H9 (cell line): ENCODE measurements around the gene ANGPT4. TPM values are rescaled to one million over a fixed set of nuclear protein-coding genes. Genes with fewer than 3 reads are reported as not detected.
"Not testable (repeated sequence)": the region's sequence is repeated elsewhere in the genome, so short reads cannot be mapped to it uniquely, and the experiment has no call there.

ENCODE experiments used
- DNase-seq: peaks from one replicate; pipeline ENCODE4 v3.0.0-alpha.2; 2017
- H2AFZ ChIP-seq: one replicate; pipeline ENCODE4 v1.6.1; 2013; ENCODE audit warnings: mild to moderate bottlenecking, low read length, control low read depth, moderate library complexity
- H2AK5ac ChIP-seq: 2 replicates; pipeline ENCODE4 v1.6.1; 2013; ENCODE audit warnings: low read length, control low read depth, mixed read lengths; ENCODE audit not compliant: insufficient read length
- H2BK120ac ChIP-seq: one replicate; pipeline ENCODE4 v1.6.1; 2013; ENCODE audit warnings: low read depth, mild to moderate bottlenecking, low read length, control low read depth, inconsistent platforms; ENCODE audit not compliant: poor library complexity, severe bottlenecking
- H2BK12ac ChIP-seq: 2 replicates; pipeline ENCODE4 v1.6.1; 2013; ENCODE audit warnings: low read length, control low read depth, mixed read lengths, low read depth; ENCODE audit not compliant: insufficient read length
- H2BK15ac ChIP-seq: 2 replicates; pipeline ENCODE4 v1.6.1; 2013; ENCODE audit warnings: low read depth, low read length, control low read depth
- H2BK20ac ChIP-seq: one replicate; pipeline ENCODE4 v1.6.1; 2013; ENCODE audit warnings: low read depth, mild to moderate bottlenecking, low read length, control low read depth, inconsistent platforms; ENCODE audit not compliant: poor library complexity, severe bottlenecking
- H2BK5ac ChIP-seq: 2 replicates; pipeline ENCODE4 v1.6.1; 2013; ENCODE audit warnings: low read length, control low read depth, mixed read lengths; ENCODE audit not compliant: insufficient read length
- H3K14ac ChIP-seq: 2 replicates; pipeline ENCODE4 v1.6.1; 2013; ENCODE audit warnings: low read length, control low read depth; ENCODE audit not compliant: insufficient read depth
- H3K18ac ChIP-seq: 2 replicates; pipeline ENCODE4 v1.6.1; 2013; ENCODE audit warnings: low read depth, mild to moderate bottlenecking, mixed read lengths, low read length, control low read depth; ENCODE audit not compliant: insufficient read length
- H3K23ac ChIP-seq: 2 replicates; pipeline ENCODE4 v1.6.1; 2013; ENCODE audit warnings: low read length, control low read depth, mixed read lengths, low read depth; ENCODE audit not compliant: insufficient read length
- H3K23me2 ChIP-seq: 2 replicates; pipeline ENCODE4 v1.6.1; 2013; ENCODE audit warnings: low read depth, mild to moderate bottlenecking, mixed read lengths, low read length, control low read depth; ENCODE audit not compliant: insufficient read length, poor library complexity, severe bottlenecking
- H3K27ac ChIP-seq: 2 replicates; pipeline ENCODE4 v1.5.1; 2013; ENCODE audit warnings: low read length, control low read depth, mixed read lengths, low read depth; ENCODE audit not compliant: insufficient read length
- H3K27me3 ChIP-seq: 2 replicates; pipeline ENCODE4 v1.6.1; 2013; ENCODE audit warnings: low read length, control low read depth, inconsistent platforms; ENCODE audit not compliant: insufficient read depth
- H3K4ac ChIP-seq: 2 replicates; pipeline ENCODE4 v1.6.1; 2013; ENCODE audit warnings: low read depth, mild to moderate bottlenecking, control low read depth, inconsistent platforms, low read length, moderate library complexity
- H3K4me1 ChIP-seq: 2 replicates; pipeline ENCODE4 v1.6.1; 2013; ENCODE audit warnings: low read length, control low read depth, inconsistent platforms; ENCODE audit not compliant: insufficient read depth
- H3K4me2 ChIP-seq: 2 replicates; pipeline ENCODE4 v1.6.1; 2013; ENCODE audit warnings: low read length, control low read depth, mixed read lengths; ENCODE audit not compliant: insufficient read length, insufficient read depth
- H3K56ac ChIP-seq: 2 replicates; pipeline ENCODE4 v1.6.1; 2013; ENCODE audit warnings: low read depth, mild to moderate bottlenecking, mixed read lengths, low read length, control low read depth; ENCODE audit not compliant: insufficient read length
- H3K79me1 ChIP-seq: 2 replicates; pipeline ENCODE4 v1.6.1; 2013; ENCODE audit warnings: low read depth, mild to moderate bottlenecking, moderate library complexity, low read length, control low read depth, inconsistent platforms; ENCODE audit not compliant: insufficient read depth, poor library complexity, severe bottlenecking
- H3K79me2 ChIP-seq: 2 replicates; pipeline ENCODE4 v1.6.1; 2013; ENCODE audit warnings: low read length, control low read depth, inconsistent platforms; ENCODE audit not compliant: insufficient read depth
- H3K9ac ChIP-seq: 2 replicates; pipeline ENCODE4 v1.6.1; 2013; ENCODE audit warnings: low read length, control low read depth, mixed read lengths; ENCODE audit not compliant: insufficient read length; ENCODE audit errors: extremely low read depth
- H3K9me3 ChIP-seq: one replicate; pipeline ENCODE4 v1.6.1; 2013; ENCODE audit warnings: low read depth, low read length, inconsistent platforms; ENCODE audit not compliant: control insufficient read depth
- H3T11ph ChIP-seq: one replicate; pipeline ENCODE4 v1.6.1; 2013; ENCODE audit warnings: mild to moderate bottlenecking, low read length, control low read depth, inconsistent platforms
- H4K20me1 ChIP-seq: one replicate; pipeline ENCODE4 v1.6.1; 2013; ENCODE audit not compliant: control insufficient read depth, insufficient read length, insufficient read depth
- H4K5ac ChIP-seq: 2 replicates; pipeline ENCODE4 v1.6.1; 2013; ENCODE audit warnings: low read depth, mild to moderate bottlenecking, mixed read lengths, low read length, control low read depth; ENCODE audit not compliant: insufficient read length
- H4K8ac ChIP-seq: replicated peaks from 2 replicates; pipeline ENCODE4 v1.6.1; 2013; ENCODE audit warnings: low read length, control low read depth, mixed read lengths, low read depth; ENCODE audit not compliant: insufficient read length
- H4K91ac ChIP-seq: 2 replicates; pipeline ENCODE4 v1.6.1; 2013; ENCODE audit warnings: low read depth, mild to moderate bottlenecking, moderate library complexity, mixed read lengths, low read length, control low read depth; ENCODE audit not compliant: insufficient read length
- H3K27ac Mint-ChIP-seq, 3 experiments: 2 replicates in 2 of 3; 3 replicates in 1 of 3; pipeline ENCODE4 v1.8.0; 2020 to 2021; ENCODE audit warnings: mixed read lengths in 3 of 3, mild to moderate bottlenecking in 1 of 3, moderate library complexity in 1 of 3
- H3K27me3 Mint-ChIP-seq: 2 replicates; pipeline ENCODE4 v1.8.0; 2021; ENCODE audit warnings: low read depth, mild to moderate bottlenecking, moderate library complexity, mixed read lengths
- H3K36me3 Mint-ChIP-seq, 3 experiments: 2 replicates in 2 of 3; 3 replicates in 1 of 3; pipeline ENCODE4 v1.8.0; 2020 to 2021; ENCODE audit warnings: low read depth in 3 of 3, mixed read lengths in 3 of 3; ENCODE audit not compliant: insufficient read depth in 1 of 3
- H3K4me1 Mint-ChIP-seq, 2 experiments: 2 replicates each; pipeline ENCODE4 v1.8.0; 2020; ENCODE audit warnings: mixed read lengths in 2 of 2
- H3K4me3 Mint-ChIP-seq, 2 experiments: 2 replicates in 1 of 2; 3 replicates in 1 of 2; pipeline ENCODE4 v1.8.0; 2020 to 2021; ENCODE audit warnings: mild to moderate bottlenecking in 2 of 2, mixed read lengths in 2 of 2, moderate library complexity in 1 of 2
- H3K9me3 Mint-ChIP-seq, 2 experiments: 2 replicates in 1 of 2; 3 replicates in 1 of 2; pipeline ENCODE4 v1.8.0; 2020; ENCODE audit warnings: mild to moderate bottlenecking in 2 of 2, mixed read lengths in 2 of 2, moderate library complexity in 1 of 2
- WGBS: extraction: QIAGEN DNeasy Blood & Tissue Kit; methylation state at CpG from one replicate; pipeline ENCODE4 v1.1.7; 2013; ENCODE audit warnings: missing lambda C conversion rate, low lambda C conversion rate, mixed read lengths; ENCODE audit not compliant: insufficient read length; ENCODE audit errors: extremely low coverage; 5-methylcytosine and 5-hydroxymethylcytosine counted together
- total RNA-seq: library from RNA; stranded (reverse); gene quantifications from 2 replicates; pipeline ENCODE4 v1.2.1, GENCODE V29; 2021
- TF ChIP-seq, protein P1 (sequence below): fragments of 200-600 bp; sonication (generic); conservative IDR thresholded peaks from 3 replicates; pipeline ENCODE4 v1.8.0; 2021; ENCODE audit warnings: antibody characterized with exemption, mild to moderate bottlenecking

Gene ANGPT4
- total RNA-seq, 1 experiment from 2014 or later: 0.11 TPM

- Histone ChIP-seq H2AK5ac (no peak overlapping the region), H4K91ac (no peak overlapping the region), H3K4ac (no peak overlapping the region), H3K4me1 (no peaks in the 10 kb centered on the region), H3K14ac (no peak overlapping the region), H2BK12ac (no peak overlapping the region), H2BK20ac (no peak overlapping the region), H3T11ph (no peak overlapping the region), H3K79me2 (no peaks in the 10 kb centered on the region), H4K8ac (no peak overlapping the region), H3K56ac (no peak overlapping the region), H2BK15ac (no peak overlapping the region), H2BK120ac (no peak overlapping the region), H3K27me3 (no peaks in the 10 kb centered on the region), H3K18ac (no peak overlapping the region), H3K4me2 (no peak overlapping the region), H3K23me2 (peaks cover 4% of the 10 kb centered on the region), H3K9ac (no peak overlapping the region), H3K23ac (no peak overlapping the region), H4K5ac (no peak overlapping the region), H3K27ac (no peak overlapping the region), H3K79me1 (no peaks in the 10 kb centered on the region), H4K20me1 (no peaks in the 10 kb centered on the region), H3K9me3 (no peaks in the 10 kb centered on the region), H2AFZ (no peak overlapping the region), H2BK5ac (no peak overlapping the region)
- TF ChIP-seq, protein P1, sequence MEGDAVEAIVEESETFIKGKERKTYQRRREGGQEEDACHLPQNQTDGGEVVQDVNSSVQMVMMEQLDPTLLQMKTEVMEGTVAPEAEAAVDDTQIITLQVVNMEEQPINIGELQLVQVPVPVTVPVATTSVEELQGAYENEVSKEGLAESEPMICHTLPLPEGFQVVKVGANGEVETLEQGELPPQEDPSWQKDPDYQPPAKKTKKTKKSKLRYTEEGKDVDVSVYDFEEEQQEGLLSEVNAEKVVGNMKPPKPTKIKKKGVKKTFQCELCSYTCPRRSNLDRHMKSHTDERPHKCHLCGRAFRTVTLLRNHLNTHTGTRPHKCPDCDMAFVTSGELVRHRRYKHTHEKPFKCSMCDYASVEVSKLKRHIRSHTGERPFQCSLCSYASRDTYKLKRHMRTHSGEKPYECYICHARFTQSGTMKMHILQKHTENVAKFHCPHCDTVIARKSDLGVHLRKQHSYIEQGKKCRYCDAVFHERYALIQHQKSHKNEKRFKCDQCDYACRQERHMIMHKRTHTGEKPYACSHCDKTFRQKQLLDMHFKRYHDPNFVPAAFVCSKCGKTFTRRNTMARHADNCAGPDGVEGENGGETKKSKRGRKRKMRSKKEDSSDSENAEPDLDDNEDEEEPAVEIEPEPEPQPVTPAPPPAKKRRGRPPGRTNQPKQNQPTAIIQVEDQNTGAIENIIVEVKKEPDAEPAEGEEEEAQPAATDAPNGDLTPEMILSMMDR: no peak
- no peak for DNase-seq
- no peak overlapping the region for H3K27ac Mint-ChIP-seq
- H3K27me3 Mint-ChIP-seq: peaks cover 2% of the 10 kb centered on the region
- no CpG with 5 or more reads among the region's 6 CpGs for WGBS
- H3K9me3 Mint-ChIP-seq: no peaks in the 10 kb centered on the region; a peak in 1 of 5 replicates
- H3K4me3 Mint-ChIP-seq: no peak overlapping the region
- no peaks in the 10 kb centered on the region; a peak in 1 of 7 replicates for H3K36me3 Mint-ChIP-seq
- peaks cover 9 to 12% of the 10 kb centered on the region in 2 experiments for H3K4me1 Mint-ChIP-seq
Measured at GRCh38 chr20:828987-829386, 87.1 kb downstream of the ANGPT4 start.

DNA sequence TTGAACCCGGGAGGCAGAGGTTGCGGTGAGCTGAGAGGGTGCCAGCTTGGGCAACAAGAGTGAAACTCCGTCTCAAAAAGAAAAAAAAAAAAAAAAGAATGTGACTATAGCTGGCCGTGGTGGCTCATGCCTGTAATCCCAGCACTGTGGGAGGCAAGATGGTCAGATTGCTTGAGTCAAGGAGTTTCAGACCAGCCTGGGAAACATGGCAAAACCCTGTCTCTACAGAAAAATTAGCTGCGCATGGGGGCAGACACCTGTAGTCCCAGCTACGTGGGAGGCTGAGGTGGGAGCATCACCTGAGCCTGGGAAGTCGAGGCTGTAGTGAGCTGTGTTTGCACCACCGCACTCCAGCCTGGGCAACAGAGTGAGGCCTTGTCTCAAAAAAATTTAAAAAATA, 88.2 kb downstream of the ANGPT4 start:
- H3K27ac Mint-ChIP-seq, H3K36me3 Mint-ChIP-seq, H3K9me3 Mint-ChIP-seq, H3K27me3 ChIP-seq, H4K20me1 ChIP-seq, H3K9ac ChIP-seq, H2BK5ac ChIP-seq, H4K8ac ChIP-seq, H3K56ac ChIP-seq, H3K18ac ChIP-seq, H3K27me3 Mint-ChIP-seq, H4K91ac ChIP-seq, H3K27ac ChIP-seq, H4K5ac ChIP-seq, H2BK20ac ChIP-seq, H3K79me1 ChIP-seq, H3K23ac ChIP-seq, H3K9me3 ChIP-seq, H2BK15ac ChIP-seq, H3K23me2 ChIP-seq, H3K4me1 ChIP-seq, DNase-seq, H2BK120ac ChIP-seq, H3T11ph ChIP-seq, H3K4me3 Mint-ChIP-seq, H2AFZ ChIP-seq, H3K79me2 ChIP-seq, H2AK5ac ChIP-seq, H3K4me2 ChIP-seq, H3K4ac ChIP-seq, H2BK12ac ChIP-seq, H3K14ac ChIP-seq: not testable (repeated sequence)
- peaks cover 10 to 11% of the 10 kb centered on the region in 2 experiments for H3K4me1 Mint-ChIP-seq
- no CpG with 5 or more reads among the region's 8 CpGs for WGBS
